ENCODE data around the gene SH3BP2. TPM values are rescaled to one million over a fixed set of nuclear protein-coding genes. Genes with fewer than 3 reads are reported as not detected.

SH3BP2 gene
- total and polyA plus RNA-seq, 2 donors = 18.8 to 26.0 TPM

GRCh38 chr4:2820216-2820982, 27.5 kb downstream of the SH3BP2 start:
- Histone ChIP-seq H3K36me3 (ENCODE audit: insufficient read depth) (peaks cover 5% of the 10 kb centered on the region), H3K4me3 (ENCODE audit: low read depth, low read length) (no peak overlapping the region), H3K27ac (ENCODE audit: low read depth) (no peak overlapping the region), H3K4me1 (ENCODE audit: insufficient read depth) (peaks cover 4% of the 10 kb centered on the region)
- 90% methylated on average over 13 of the region's 13 CpGs for WGBS
- DNase-seq (ENCODE audit: extremely low spot score) = no peak

GRCh38 chr4:2822461-2823300, 29.8 kb downstream of the SH3BP2 start:
- WGBS = 93% methylated on average over 23 of the region's 23 CpGs
- peaks cover 2% of the 10 kb centered on the region for H3K4me1 ChIP-seq (ENCODE audit: insufficient read depth)
- DNase-seq (ENCODE audit: extremely low spot score) = no peak
- H3K27ac ChIP-seq (ENCODE audit: low read depth) = no peak overlapping the region
- H3K4me3 ChIP-seq (ENCODE audit: low read depth, low read length) = no peak overlapping the region
- peaks cover 5% of the 10 kb centered on the region for H3K36me3 ChIP-seq (ENCODE audit: insufficient read depth)

- no peaks in the 10 kb centered on the region for H3K4me1 ChIP-seq (ENCODE audit: insufficient read depth)
- DNase-seq (ENCODE audit: extremely low spot score) = no peak
- H3K4me3 ChIP-seq (ENCODE audit: low read depth, low read length) = no peak overlapping the region
- H3K36me3 ChIP-seq (ENCODE audit: insufficient read depth) = peaks cover 5% of the 10 kb centered on the region
- 90% methylated on average over 4 of the region's 4 CpGs for WGBS
- no peak overlapping the region for H3K27ac ChIP-seq (ENCODE audit: low read depth)
These were observed 30.4 kb downstream of the SH3BP2 start for GRCh38 chr4:2823301-2823670.

GRCh38 chr4:2823671-2824328, 30.9 kb downstream of the SH3BP2 start:
- H3K36me3 ChIP-seq (ENCODE audit: insufficient read depth) = peaks cover 5% of the 10 kb centered on the region
- no peak overlapping the region for H3K4me3 ChIP-seq (ENCODE audit: low read depth, low read length)
- no peak for DNase-seq (ENCODE audit: extremely low spot score)
- WGBS = 86% methylated on average over 14 of the region's 14 CpGs
- no peak overlapping the region for H3K27ac ChIP-seq (ENCODE audit: low read depth)
- H3K4me1 ChIP-seq (ENCODE audit: insufficient read depth) = no peaks in the 10 kb centered on the region

- WGBS = 91% methylated on average over 24 of the region's 24 CpGs
These were observed 31.5 kb downstream of the SH3BP2 start for GRCh38 chr4:2824329-2824835.

GRCh38 chr4:2824836-2825381, 32.0 kb downstream of the SH3BP2 start:
- peaks cover 5% of the 10 kb centered on the region for H3K36me3 ChIP-seq (ENCODE audit: insufficient read depth)
- H3K4me1 ChIP-seq (ENCODE audit: insufficient read depth) = no peaks in the 10 kb centered on the region
- H3K4me3 ChIP-seq (ENCODE audit: low read depth, low read length) = no peak overlapping the region
- H3K27ac ChIP-seq (ENCODE audit: low read depth) = no peak overlapping the region
- DNase-seq (ENCODE audit: extremely low spot score) = no peak
- 90% methylated on average over 17 of the region's 17 CpGs for WGBS

More at GRCh38 chr4:2824329-2824835, 31.5 kb downstream of the SH3BP2 start:
- DNase-seq (ENCODE audit: extremely low spot score) = no peak
- Histone ChIP-seq H3K27ac (ENCODE audit: low read depth) (no peak overlapping the region), H3K36me3 (ENCODE audit: insufficient read depth) (peaks cover 5% of the 10 kb centered on the region), H3K4me3 (ENCODE audit: low read depth, low read length) (no peak overlapping the region), H3K4me1 (ENCODE audit: insufficient read depth) (no peaks in the 10 kb centered on the region)

GRCh38 chr4:2825740-2826139, 32.9 kb downstream of the SH3BP2 start:
- Histone ChIP-seq H3K4me3 (ENCODE audit: low read depth, low read length) (no peak overlapping the region), H3K36me3 (ENCODE audit: insufficient read depth) (peaks cover 6% of the 10 kb centered on the region), H3K4me1 (ENCODE audit: insufficient read depth) (no peaks in the 10 kb centered on the region), H3K27ac (ENCODE audit: low read depth) (no peak overlapping the region)
- 67% methylated on average over 13 of the region's 13 CpGs for WGBS
- no peak for DNase-seq (ENCODE audit: extremely low spot score)

GRCh38 chr4:2827071-2827873, 34.4 kb downstream of the SH3BP2 start:
- Histone ChIP-seq H3K36me3 (ENCODE audit: insufficient read depth) (peaks cover 10% of the 10 kb centered on the region), H3K4me3 (ENCODE audit: low read depth, low read length) (no peak overlapping the region), H3K4me1 (ENCODE audit: insufficient read depth) (no peaks in the 10 kb centered on the region), H3K27ac (ENCODE audit: low read depth) (no peak overlapping the region)
- DNase-seq (ENCODE audit: extremely low spot score) = no peak
- 93% methylated on average over 31 of the region's 31 CpGs for WGBS

GRCh38 chr4:2827874-2828751, 35.2 kb downstream of the SH3BP2 start:
- no peak overlapping the region for H3K27ac ChIP-seq (ENCODE audit: low read depth)
- no peak for DNase-seq (ENCODE audit: extremely low spot score)
- WGBS = 89% methylated on average over 24 of the region's 24 CpGs
- peaks cover 10% of the 10 kb centered on the region for H3K36me3 ChIP-seq (ENCODE audit: insufficient read depth)
- no peaks in the 10 kb centered on the region for H3K4me1 ChIP-seq (ENCODE audit: insufficient read depth)
- no peak overlapping the region for H3K4me3 ChIP-seq (ENCODE audit: low read depth, low read length)

- no peak overlapping the region for H3K4me3 ChIP-seq (ENCODE audit: low read depth, low read length)
- DNase-seq (ENCODE audit: extremely low spot score) = no peak
- WGBS = 92% methylated on average over 17 of the region's 17 CpGs
- H3K36me3 ChIP-seq (ENCODE audit: insufficient read depth) = peaks cover 10% of the 10 kb centered on the region
- H3K4me1 ChIP-seq (ENCODE audit: insufficient read depth) = no peaks in the 10 kb centered on the region
- no peak overlapping the region for H3K27ac ChIP-seq (ENCODE audit: low read depth)
These were observed 35.9 kb downstream of the SH3BP2 start for GRCh38 chr4:2828758-2829181.

- H3K4me1 ChIP-seq (ENCODE audit: insufficient read depth) = no peaks in the 10 kb centered on the region
- peaks cover 8% of the 10 kb centered on the region for H3K36me3 ChIP-seq (ENCODE audit: insufficient read depth)
- H3K4me3 ChIP-seq (ENCODE audit: low read depth, low read length) = no peak overlapping the region
- WGBS = 94% methylated on average over 18 of the region's 18 CpGs
- DNase-seq (ENCODE audit: extremely low spot score) = no peak
- H3K27ac ChIP-seq (ENCODE audit: low read depth) = no peak overlapping the region
These were observed 36.5 kb downstream of the SH3BP2 start for GRCh38 chr4:2829321-2829932.
